IMR-90 (cell line): ENCODE results near the gene ATXN1. TPM values are rescaled to one million over a fixed set of nuclear protein-coding genes. Genes with fewer than 3 reads are reported as not detected.

Experiments
- ATAC-seq: fragments of 200-7000 bp; cut with Tn5 transposase; 2 replicates; pipeline ENCODE4 v1.9.1; 2020; ENCODE audit warnings: low read depth, mild to moderate bottlenecking, moderate library complexity
- BruUV-seq: library from RNA; stranded (reverse); fragments of 400-500 nt; replicated peaks from 2 replicates; lab custom pipeline; 2021; lab: Mats Ljungman, UMichigan
- CTCF ChIA-PET: fragments of 300-600 bp; formaldehyde crosslinking; extraction: SDS; loops from one replicate; lab custom pipeline; 2021; ENCODE audit warnings: antibody characterized with exemption; lab: Yijun Ruan, JAX
- POLR2A ChIA-PET: fragments of 300-600 bp; sonication (Branson Sonifier 250); formaldehyde crosslinking; loops from one replicate; lab custom pipeline; 2022; ENCODE audit warnings: antibody characterized with exemption; ENCODE audit not compliant: unreplicated experiment; lab: Charles Lee
- DNase-seq: peaks from one replicate; pipeline ENCODE4 v3.0.0; 2013
- H2AFZ ChIP-seq: replicated peaks from 2 replicates; pipeline ENCODE3; 2013; ENCODE audit warnings: low read length, mild to moderate bottlenecking; ENCODE audit not compliant: poor library complexity
- H2AK5ac ChIP-seq: 2 replicates; pipeline ENCODE4 v1.6.1; 2013; ENCODE audit warnings: low read depth, low read length, inconsistent platforms
- H2AK9ac ChIP-seq: replicated peaks from 2 replicates; pipeline ENCODE3; 2013; ENCODE audit warnings: mild to moderate bottlenecking, low read depth, low read length, moderate library complexity; ENCODE audit not compliant: poor library complexity
- H2BK120ac ChIP-seq: 2 replicates; pipeline ENCODE4 v1.6.1; 2013; ENCODE audit warnings: low read depth, low read length, inconsistent platforms
- H2BK15ac ChIP-seq: 3 replicates; pipeline ENCODE4 v1.6.1; 2013; ENCODE audit warnings: low read depth, low read length, inconsistent platforms
- H2BK20ac ChIP-seq: 2 replicates; pipeline ENCODE4 v1.6.1; 2013; ENCODE audit warnings: low read depth, mild to moderate bottlenecking, inconsistent platforms, low read length, moderate library complexity
- H2BK5ac ChIP-seq: 2 replicates; pipeline ENCODE4 v1.6.1; 2013; ENCODE audit warnings: mild to moderate bottlenecking, low read depth, low read length, inconsistent platforms; ENCODE audit not compliant: poor library complexity, severe bottlenecking
- H3K14ac ChIP-seq: replicated peaks from 2 replicates; pipeline ENCODE4 v1.6.1; 2013; ENCODE audit warnings: low read depth, low read length, inconsistent platforms
- H3K18ac ChIP-seq: 2 replicates; pipeline ENCODE4 v1.6.1; 2013; ENCODE audit warnings: low read depth, low read length, control low read depth
- H3K23ac ChIP-seq: 2 replicates; pipeline ENCODE4 v1.6.1; 2013; ENCODE audit warnings: low read depth, low read length, inconsistent platforms
- H3K27ac ChIP-seq: 2 replicates; pipeline ENCODE4 v1.5.1; 2013; ENCODE audit warnings: mild to moderate bottlenecking, control low read depth, low read length; ENCODE audit not compliant: insufficient read depth
- H3K27me3 ChIP-seq: 2 replicates; pipeline ENCODE4 v1.6.1; 2013; ENCODE audit warnings: low read length; ENCODE audit not compliant: control insufficient read depth, insufficient read depth
- H3K36me3 ChIP-seq: 2 replicates; pipeline ENCODE4 v1.6.1; 2013; ENCODE audit warnings: low read length, mixed read lengths; ENCODE audit not compliant: control insufficient read depth, insufficient read depth
- H3K4ac ChIP-seq: 2 replicates; pipeline ENCODE4 v1.6.1; 2013; ENCODE audit warnings: low read depth, low read length, inconsistent platforms
- H3K4me1 ChIP-seq: 2 replicates; pipeline ENCODE4 v1.6.1; 2013; ENCODE audit warnings: low read length, mixed read lengths; ENCODE audit not compliant: control insufficient read depth, insufficient read depth
- H3K4me2 ChIP-seq: 2 replicates; pipeline ENCODE4 v1.6.1; 2013; ENCODE audit warnings: low read depth, mild to moderate bottlenecking, control low read depth, low read length, moderate library complexity
- H3K4me3 ChIP-seq: 2 replicates; pipeline ENCODE4 v1.5.1; 2013; ENCODE audit warnings: low read depth, mild to moderate bottlenecking, control low read depth, low read length, moderate library complexity; ENCODE audit not compliant: insufficient read depth
- H3K56ac ChIP-seq: 2 replicates; pipeline ENCODE4 v1.6.1; 2013; ENCODE audit warnings: low read length, inconsistent platforms; ENCODE audit not compliant: insufficient read depth; ENCODE audit errors: extremely low read depth
- H3K79me1 ChIP-seq, 2 experiments: 2 replicates each; pipeline ENCODE4 v1.6.1; 2013; ENCODE audit warnings: low read length in 2 of 2, inconsistent platforms in 1 of 2, low read depth in 1 of 2
- H3K9ac ChIP-seq: 2 replicates; pipeline ENCODE4 v1.6.1; 2013; ENCODE audit warnings: low read depth, low read length, control low read depth
- H3K9me1 ChIP-seq: 2 replicates; pipeline ENCODE4 v1.6.1; 2013; ENCODE audit warnings: low read length, inconsistent platforms; ENCODE audit not compliant: insufficient read depth
- H3K9me3 ChIP-seq: 2 replicates; pipeline ENCODE4 v1.6.1; 2013; ENCODE audit warnings: low read length; ENCODE audit not compliant: control insufficient read depth, insufficient read depth
- H4K20me1 ChIP-seq: 2 replicates; pipeline ENCODE4 v1.6.1; 2013; ENCODE audit warnings: low read length, inconsistent platforms; ENCODE audit not compliant: insufficient read depth
- H4K5ac ChIP-seq: 2 replicates; pipeline ENCODE4 v1.6.1; 2013; ENCODE audit warnings: mild to moderate bottlenecking, low read depth, low read length, control low read depth
- H4K8ac ChIP-seq, 2 experiments: 2 replicates each; pipeline ENCODE4 v1.6.1; 2013; ENCODE audit warnings: low read depth in 2 of 2, low read length in 2 of 2, control low read depth in 1 of 2, inconsistent platforms in 1 of 2
- H4K91ac ChIP-seq: 2 replicates; pipeline ENCODE4 v1.6.1; 2013; ENCODE audit warnings: low read depth, low read length, inconsistent platforms; ENCODE audit not compliant: insufficient read depth
- CEBPB ChIP-seq: IDR thresholded peaks from 2 replicates; pipeline ENCODE4 v1.6.1; 2012; ENCODE audit warnings: low read depth, low read length, improper control_type of control experiment
- CHD1 ChIP-seq: IDR thresholded peaks from 2 replicates; pipeline ENCODE4 v1.6.1; 2012; ENCODE audit warnings: low read depth, low read length, improper control_type of control experiment
- FOS ChIP-seq: fragments of 150-350 bp; IDR thresholded peaks from 2 replicates; pipeline ENCODE4 v1.6.1; 2016; ENCODE audit warnings: low read depth, low read length
- MXI1 ChIP-seq: IDR thresholded peaks from 2 replicates; pipeline ENCODE4 v1.6.1; 2012; ENCODE audit warnings: low read depth, mild to moderate bottlenecking, low read length, moderate library complexity, borderline replicate concordance
- POLR2A ChIP-seq: IDR thresholded peaks from 2 replicates; pipeline ENCODE4 v1.6.1; 2012; ENCODE audit warnings: mild to moderate bottlenecking, low read depth, low read length
- RAD21 ChIP-seq: IDR thresholded peaks from 2 replicates; pipeline ENCODE4 v1.6.1; 2012; ENCODE audit warnings: low read length, improper control_type of control experiment
- RFX5 ChIP-seq: IDR thresholded peaks from 2 replicates; pipeline ENCODE4 v1.8.0; 2012; ENCODE audit warnings: low read depth, mild to moderate bottlenecking, low read length, moderate library complexity
- SMC3 ChIP-seq: fragments of 150-350 bp; IDR thresholded peaks from 2 replicates; pipeline ENCODE4 v1.6.1; 2016; ENCODE audit warnings: low read depth, mild to moderate bottlenecking, antibody characterized with exemption, low read length, moderate library complexity
- WGBS, 2 experiments: methylation state at CpG; one replicate each; pipeline versions ENCODE4 v1.1.5 to v1.1.7; 2013; ENCODE audit warnings: missing lambda C conversion rate in 2 of 2; ENCODE audit not compliant: insufficient read length in 1 of 2; ENCODE audit errors: extremely low coverage in 2 of 2; 5-methylcytosine and 5-hydroxymethylcytosine counted together
- dilution Hi-C: fragments of 300-500 bp; cut with HindIII; formaldehyde crosslinking; loops from one replicate; pipeline ENCODE4 v1.14.3; 2018; ENCODE audit warnings: low sequenced_read_pairs; ENCODE audit not compliant: unreplicated experiment
- in situ Hi-C: fragments of 300-500 bp; cut with MboI; formaldehyde crosslinking; loops from 3 replicates; pipeline ENCODE4 v1.14.3; 2019; ENCODE audit warnings: low sequenced_read_pairs, inconsistent platforms, mixed read lengths
- intact Hi-C: fragments of 100-400 bp; cut with micrococcal nuclease; formaldehyde crosslinking; loops from 2 replicates; pipeline ENCODE4 v1.10.0; 2022
- polyA plus RNA-seq, 3 experiments: library from polyadenylated mRNA; depleted of rRNA; stranded (reverse); fragments of >200 nt; gene quantifications; 2 replicates each; pipeline ENCODE4 v1.2.3, GENCODE V29; 2012; ENCODE audit warnings: low replicate concordance in 1 of 3
- total RNA-seq: library from RNA; depleted of rRNA; stranded (reverse); fragments of >200 nt; gene quantifications from 2 replicates; pipeline ENCODE4 v1.2.3, GENCODE V29; 2012

Gene ATXN1
- total and polyA plus RNA-seq, 2 of the 4 experiments (the other 2 are of a cell fraction), result 7.3 to 11.1 TPM

DNA sequence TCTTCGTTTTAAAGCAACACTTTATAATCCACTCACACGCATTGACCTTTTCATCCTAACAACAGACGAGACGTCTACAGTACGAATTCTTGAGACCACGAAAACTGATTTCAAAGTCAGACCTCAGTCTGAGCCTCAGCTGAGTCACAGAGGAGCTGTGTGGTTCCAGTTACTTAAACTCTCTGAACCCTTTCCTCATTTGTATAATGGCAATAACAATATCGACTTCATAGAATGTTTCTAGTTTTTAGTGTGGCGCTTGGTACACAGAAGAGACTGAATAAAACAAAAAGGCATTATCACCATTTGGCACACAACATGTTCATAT lies 236.9 kb downstream of the ATXN1 start:
- ATAC-seq, result peak; percentile 38; the same call in 1 of the 2 replicates
- peaks cover 9% of the 10 kb centered on the region for H3K36me3 ChIP-seq
- H2AK9ac ChIP-seq, result no peak overlapping the region
- no peak overlapping the region for H3K4me2 ChIP-seq
- TF ChIP-seq CHD1 (no peak), MXI1 (no peak), POLR2A (no peak), RFX5 (no peak), CEBPB (peak; percentile 32; the same call in 1 of the 2 replicates), SMC3 (no peak), FOS (peak; percentile 34; the same call in 1 of the 2 replicates), RAD21 (no peak)
- in situ Hi-C loops, result no loop called here
- H4K5ac ChIP-seq, result no peak overlapping the region
- CTCF ChIA-PET, result interaction anchor here (1.2 kb wide), 1 partner anchor 12 kb away, joined by 4 read pairs; no protein-coding TSS in a partner anchor
- H3K4ac ChIP-seq, result no peak overlapping the region
- H2BK20ac ChIP-seq, result no peak overlapping the region
- no peak overlapping the region for H3K27ac ChIP-seq
- H3K27me3 ChIP-seq, result no peaks in the 10 kb centered on the region
- no TSS peak for BruUV-seq
- peaks cover 4% of the 10 kb centered on the region for H3K4me1 ChIP-seq
- peak; percentile 80 for DNase-seq
- no peak overlapping the region for H4K8ac ChIP-seq
- H3K9me1 ChIP-seq, result peaks cover 10% of the 10 kb centered on the region
- POLR2A ChIA-PET, result no interaction called here
- H3K23ac ChIP-seq, result no peak overlapping the region
- no peak overlapping the region for H3K18ac ChIP-seq
- H2BK5ac ChIP-seq, result no peak overlapping the region
- H3K14ac ChIP-seq, result no peak overlapping the region
- no peak overlapping the region for H3K56ac ChIP-seq
- intact Hi-C loops, result no loop called here
- no peak overlapping the region for H3K4me3 ChIP-seq
- no peak overlapping the region for H3K9ac ChIP-seq
- peaks cover 0 to 11% of the 10 kb centered on the region in 2 experiments; a peak in 2 of 4 replicates for H3K79me1 ChIP-seq
- H2AFZ ChIP-seq, result no peak overlapping the region
- peaks cover 14% of the 10 kb centered on the region for H4K20me1 ChIP-seq
- dilution Hi-C loops, result no loop called here
- no peak overlapping the region for H4K91ac ChIP-seq
- H3K9me3 ChIP-seq, result no peaks in the 10 kb centered on the region
- no peak overlapping the region for H2BK120ac ChIP-seq
- no peak overlapping the region for H2AK5ac ChIP-seq
- no peak overlapping the region for H2BK15ac ChIP-seq
- WGBS, 2 experiments, result 30% methylated on average over 5 of the region's 8 CpGs; no CpG with 5 or more reads in 1 of the 2 experiments
